ENCODE data around the gene HBD.
"Not testable (repeated sequence)": the region's sequence is repeated elsewhere in the genome, so short reads cannot be mapped to it uniquely, and the experiment has no call there.

Gene HBD

DNA sequence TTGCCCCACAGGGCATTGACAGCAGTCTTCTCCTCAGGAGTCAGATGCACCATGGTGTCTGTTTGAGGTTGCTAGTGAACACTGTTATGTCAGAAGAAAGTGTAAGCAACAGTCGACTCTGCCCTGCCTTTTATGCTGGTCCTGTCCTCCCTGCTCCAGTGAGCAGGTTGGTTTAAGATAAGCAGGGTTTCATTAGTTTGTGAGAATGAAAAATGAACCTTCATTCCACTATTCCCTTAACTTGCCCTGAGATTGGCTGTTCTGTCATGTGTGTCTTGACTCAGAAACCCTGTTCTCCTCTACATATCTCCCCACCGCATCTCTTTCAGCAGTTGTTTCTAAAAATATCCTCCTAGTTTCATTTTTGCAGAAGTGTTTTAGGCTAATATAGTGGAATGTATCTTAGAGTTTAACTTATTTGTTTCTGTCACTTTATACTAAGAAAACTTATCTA, at the start of gene HBD:
HBD (minus strand) TSS at position 103 of the 454 bp plus-strand sequence; CDS start at position 53, 50 bp downstream.
- DNase-seq (ENCODE audit: low read depth in 1 of 2, low spot score in 1 of 2), result no peak

DNA sequence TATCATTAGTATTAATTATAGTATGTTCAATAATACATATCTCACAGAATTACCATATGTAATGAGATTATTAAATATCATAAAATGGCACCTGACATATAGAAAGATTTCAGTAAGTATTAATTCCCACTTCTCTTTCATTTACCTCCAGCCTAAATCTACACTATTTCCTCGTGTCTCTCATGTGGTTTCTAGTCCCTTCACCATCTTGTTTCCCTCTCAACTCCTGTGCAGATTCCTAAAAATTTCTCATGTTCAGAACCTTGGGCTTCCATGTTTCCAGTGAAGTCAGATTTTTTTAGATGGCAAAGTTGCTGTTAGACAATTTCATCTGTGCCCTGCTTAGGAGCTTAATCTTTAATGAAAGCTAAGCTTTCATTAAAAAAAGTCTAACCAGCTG, 49.6 kb upstream of the HBD start:
- no peak for DNase-seq (ENCODE audit: low read depth in 1 of 2, low spot score in 1 of 2)

- DNase-seq (ENCODE audit: low read depth in 1 of 2, low spot score in 1 of 2), result no peak
These were observed 48.8 kb upstream of the HBD start for GRCh38 chr11:5283086-5283485.

- no peak for DNase-seq (ENCODE audit: low read depth in 1 of 2, low spot score in 1 of 2)
These were observed 48.3 kb upstream of the HBD start for GRCh38 chr11:5282628-5283027.

- DNase-seq (ENCODE audit: low read depth in 1 of 2, low spot score in 1 of 2), result no peak
These were observed 47.3 kb upstream of the HBD start for GRCh38 chr11:5281596-5281995.

DNA sequence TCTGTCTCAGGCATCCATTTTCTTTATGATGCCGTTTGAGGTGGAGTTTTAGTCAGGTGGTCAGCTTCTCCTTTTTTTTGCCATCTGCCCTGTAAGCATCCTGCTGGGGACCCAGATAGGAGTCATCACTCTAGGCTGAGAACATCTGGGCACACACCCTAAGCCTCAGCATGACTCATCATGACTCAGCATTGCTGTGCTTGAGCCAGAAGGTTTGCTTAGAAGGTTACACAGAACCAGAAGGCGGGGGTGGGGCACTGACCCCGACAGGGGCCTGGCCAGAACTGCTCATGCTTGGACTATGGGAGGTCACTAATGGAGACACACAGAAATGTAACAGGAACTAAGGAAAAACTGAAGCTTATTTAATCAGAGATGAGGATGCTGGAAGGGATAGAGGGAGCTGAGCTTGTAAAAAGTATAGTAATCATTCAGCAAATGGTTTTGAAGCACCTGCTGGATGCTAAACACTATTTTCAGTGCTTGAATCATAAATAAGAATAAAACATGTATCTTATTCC, 46.4 kb upstream of the HBD start:
- DNase-seq (ENCODE audit: low read depth in 1 of 2, low spot score in 1 of 2), result no peak

DNA sequence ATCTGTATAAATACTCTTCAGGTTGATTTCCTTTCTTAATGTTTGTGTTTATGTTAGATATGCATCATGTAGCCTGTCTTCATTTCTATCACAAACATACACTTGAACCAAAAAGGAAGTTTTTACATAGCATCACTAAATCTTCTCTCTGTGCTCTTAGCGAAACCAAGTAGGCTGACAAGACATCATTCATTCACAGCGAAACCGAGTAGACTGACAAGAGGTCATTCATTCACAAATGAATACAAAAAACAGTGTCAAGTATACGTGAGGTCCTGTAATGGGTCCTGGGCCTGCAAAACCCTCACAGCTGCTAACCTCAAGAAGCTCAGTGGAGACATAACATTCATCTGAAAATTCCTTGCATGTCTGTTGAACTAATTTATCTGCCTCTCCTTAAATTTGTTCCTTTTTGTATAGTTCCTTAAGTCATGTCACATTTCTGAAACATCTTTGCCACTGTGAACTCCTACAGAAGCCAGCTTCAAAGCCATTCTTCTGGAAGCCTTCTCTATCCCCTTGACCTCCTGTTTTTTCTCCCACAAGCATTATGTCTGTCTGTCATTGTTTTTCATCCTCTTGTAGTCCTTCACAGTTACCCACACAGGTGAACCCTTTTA, 45.3 kb upstream of the HBD start:
- no peak for DNase-seq (ENCODE audit: low read depth in 1 of 2, low spot score in 1 of 2)

DNA sequence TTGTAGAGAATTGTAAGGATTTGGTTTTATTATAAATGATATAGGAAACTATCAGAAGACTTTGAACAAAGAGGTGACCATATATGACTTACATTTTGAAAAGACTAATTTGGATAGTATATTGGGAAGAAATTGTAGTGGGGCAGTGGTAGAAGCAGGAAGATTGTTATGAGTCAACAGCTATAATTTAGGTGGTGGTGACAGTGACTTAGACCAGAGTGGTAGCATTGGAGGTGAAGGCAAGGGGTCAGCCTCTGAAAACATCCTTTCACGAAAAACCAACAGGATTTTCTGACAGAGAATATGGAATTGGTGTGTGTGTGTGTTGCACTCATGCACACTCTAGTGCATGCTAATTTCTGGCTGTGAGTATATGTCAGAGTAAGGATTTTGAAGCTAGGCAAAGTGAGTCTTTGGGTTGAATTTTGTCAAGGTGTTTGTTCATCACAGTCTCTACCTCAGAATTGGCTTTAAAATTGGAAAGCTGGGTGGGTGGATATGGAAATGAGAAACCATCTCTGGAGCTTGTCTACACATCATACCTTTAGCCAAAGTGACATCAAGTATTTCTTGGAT, 43.6 kb upstream of the HBD start:
- DNase-seq (ENCODE audit: low read depth in 1 of 2, low spot score in 1 of 2), result no peak

DNA sequence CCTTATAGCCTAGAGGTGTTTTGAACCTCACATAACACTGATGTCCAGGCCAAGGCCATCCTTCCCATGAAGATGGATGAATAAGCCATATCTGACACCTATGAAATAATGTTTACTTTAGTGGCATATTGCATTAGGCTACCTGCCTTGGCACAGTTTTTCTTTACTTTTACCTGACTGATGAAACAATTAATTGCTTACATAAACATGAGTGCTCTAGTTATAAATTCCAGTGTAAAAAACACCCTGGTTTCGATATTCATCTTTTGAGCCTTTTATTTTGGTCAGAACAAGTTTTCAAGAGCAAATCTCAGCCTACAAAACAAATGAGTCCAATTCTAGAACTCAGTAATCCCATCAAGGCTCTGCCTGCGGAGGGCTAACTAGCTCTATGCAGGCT, 42.4 kb upstream of the HBD start:
- DNase-seq (ENCODE audit: low read depth in 1 of 2, low spot score in 1 of 2), result no peak

- no peak for DNase-seq (ENCODE audit: low read depth in 1 of 2, low spot score in 1 of 2)
These were observed 41.3 kb upstream of the HBD start for GRCh38 chr11:5275369-5276110.

DNA sequence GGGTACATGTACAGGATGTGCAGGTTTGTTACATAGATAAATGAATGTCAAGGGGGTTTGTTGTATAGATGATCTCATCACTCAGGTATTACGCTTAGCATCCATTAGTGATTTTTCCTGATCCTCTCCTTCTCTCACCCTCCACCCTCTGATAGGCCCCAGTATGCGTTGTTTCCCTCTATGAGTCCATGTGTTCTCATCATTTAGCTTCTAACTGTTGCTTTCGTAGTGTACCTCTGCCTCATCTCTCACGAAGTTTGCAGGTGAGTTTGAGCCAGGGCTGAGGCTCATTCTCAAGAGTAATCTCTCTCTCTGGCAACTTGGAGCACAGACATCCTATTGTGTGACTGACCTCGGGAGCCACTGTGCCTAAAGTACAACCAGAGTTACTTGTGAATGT, 40.1 kb upstream of the HBD start:
- no peak for DNase-seq (ENCODE audit: low read depth in 1 of 2, low spot score in 1 of 2)

- no peak for DNase-seq (ENCODE audit: low read depth in 1 of 2, low spot score in 1 of 2)
These were observed 38.2 kb upstream of the HBD start for GRCh38 chr11:5272395-5273017.

DNA sequence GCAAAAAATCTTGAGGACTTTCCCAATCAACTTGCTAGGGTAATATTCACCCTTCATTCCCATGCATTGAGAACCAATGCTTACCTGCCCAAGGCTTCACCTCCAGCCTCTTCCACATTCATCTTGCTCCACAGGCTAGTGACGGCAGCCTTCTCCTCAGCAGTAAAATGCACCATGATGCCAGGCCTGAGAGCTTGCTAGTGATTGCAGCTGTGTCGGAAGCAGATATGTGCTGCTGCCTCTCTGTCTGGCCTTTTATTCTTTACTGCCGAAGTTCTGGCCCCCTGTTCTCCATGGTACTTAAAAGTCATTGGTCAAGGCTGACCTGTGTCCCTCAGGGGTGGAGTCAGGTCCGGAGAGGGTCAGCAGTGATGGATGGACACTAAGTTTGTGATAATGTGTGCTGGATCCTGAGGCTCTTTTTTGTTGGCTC, 35.4 kb upstream of the HBD start, which contains the start of gene HBE1:
HBE1 (minus strand) TSS at position 231 of the 433 bp plus-strand sequence; CDS start at position 176, 55 bp downstream.
- DNase-seq (ENCODE audit: low read depth in 1 of 2, low spot score in 1 of 2), result no peak

DNA sequence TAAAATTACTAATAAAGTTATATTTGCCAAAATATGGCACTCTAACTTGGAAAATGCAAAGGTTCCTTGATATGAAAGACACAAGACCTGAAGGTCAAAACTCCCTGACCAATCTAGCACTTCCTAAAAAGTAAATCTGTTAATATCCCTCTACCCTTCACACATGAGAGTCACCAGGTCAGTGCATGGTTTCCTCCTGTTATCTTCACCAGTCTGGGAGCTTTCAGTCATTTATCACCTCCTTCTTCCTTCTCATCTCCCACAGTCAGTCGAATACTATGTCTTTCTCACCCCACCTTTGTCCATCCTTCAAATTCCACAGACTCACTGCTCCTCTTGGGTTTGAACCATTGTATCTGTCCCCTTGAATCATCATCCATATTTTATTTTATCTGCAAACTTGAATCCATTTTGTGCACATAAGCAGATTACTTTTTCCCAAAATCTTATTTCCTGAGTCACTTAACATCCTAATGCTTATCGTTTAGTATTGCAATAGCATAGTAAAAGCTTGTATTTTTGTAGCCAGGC, 32.8 kb upstream of the HBD start:
- no peak for DNase-seq (ENCODE audit: low read depth in 1 of 2, low spot score in 1 of 2)

DNA sequence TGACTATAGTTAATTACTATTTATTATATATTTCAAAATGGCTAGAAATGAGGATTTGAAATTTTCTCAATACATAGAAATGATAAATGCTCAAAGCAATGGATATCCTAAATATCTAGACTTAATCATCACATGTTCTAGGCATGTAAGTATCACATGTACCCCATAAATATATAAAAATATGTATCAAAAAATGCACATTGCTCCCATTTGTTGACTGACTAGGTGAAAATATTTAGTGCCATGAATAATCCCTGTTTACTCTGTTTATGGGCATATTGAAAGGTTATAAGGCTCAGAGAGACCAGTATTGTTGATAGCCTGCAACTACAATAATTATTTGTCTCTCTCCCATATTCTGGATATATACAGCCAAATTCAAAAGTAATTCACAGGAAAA, 32.3 kb upstream of the HBD start:
- DNase-seq (ENCODE audit: low read depth in 1 of 2, low spot score in 1 of 2), result no peak

GRCh38 chr11:5265832-5266231, 31.5 kb upstream of the HBD start:
- DNase-seq (ENCODE audit: low read depth in 1 of 2, low spot score in 1 of 2), result no peak

GRCh38 chr11:5258543-5259262, 24.4 kb upstream of the HBD start:
- DNase-seq (ENCODE audit: low read depth in 1 of 2, low spot score in 1 of 2), result no peak

DNA sequence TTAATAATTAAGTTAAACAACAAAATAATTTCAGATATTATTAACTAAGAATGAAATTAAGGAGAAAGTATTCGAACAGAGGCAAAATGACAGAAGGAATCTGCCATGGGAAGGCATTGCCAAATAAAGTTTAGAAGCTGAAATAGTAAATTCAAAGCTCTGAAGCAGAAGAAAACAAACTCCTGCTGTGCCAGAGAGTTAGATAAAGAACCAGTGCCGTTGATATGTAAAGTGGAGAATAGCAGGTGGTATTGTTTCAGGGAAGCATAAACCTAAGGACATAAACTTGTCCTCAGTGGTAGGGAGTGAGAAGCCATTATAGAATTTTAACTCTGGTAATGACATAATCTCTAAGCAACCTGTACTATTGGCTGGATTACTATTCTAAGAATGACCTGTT, 23.0 kb upstream of the HBD start:
- no peak for DNase-seq (ENCODE audit: low read depth in 1 of 2, low spot score in 1 of 2)

GRCh38 chr11:5254646-5255413, 20.5 kb upstream of the HBD start, which contains the start of gene HBG2:
HBG2 (minus strand) TSS chr11:5254781; CDS start chr11:5254728, 53 bp downstream.
- not testable (repeated sequence) for DNase-seq (ENCODE audit: low read depth in 1 of 2, low spot score in 1 of 2)

DNA sequence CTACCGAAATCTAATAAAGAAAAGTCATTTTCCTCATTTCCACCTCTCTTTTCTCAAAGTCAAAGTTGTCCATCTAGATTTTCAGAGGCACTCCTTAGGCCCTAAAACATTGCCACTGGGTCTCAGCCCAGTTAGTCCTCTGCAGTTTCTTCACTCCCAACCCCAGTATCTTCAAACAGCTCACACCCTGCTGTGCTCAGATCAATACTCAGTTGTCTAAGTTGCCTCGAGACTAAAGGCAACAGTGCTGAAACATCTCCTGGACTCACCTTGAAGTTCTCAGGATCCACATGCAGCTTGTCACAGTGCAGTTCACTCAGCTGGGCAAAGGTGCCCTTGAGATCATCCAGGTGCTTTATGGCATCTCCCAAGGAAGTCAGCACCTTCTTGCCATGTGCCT, 19.7 kb upstream of the HBD start:
- not testable (repeated sequence) for DNase-seq (ENCODE audit: low read depth in 1 of 2, low spot score in 1 of 2)
